WTC11 (cell line): Measurements from ENCODE around the gene HKDC1.

Experiments
- ESRRA ChIP-seq: sonication (generic); formaldehyde crosslinking; IDR thresholded peaks from 2 replicates; pipeline ENCODE4 v1.8.1; 2022; ENCODE audit warnings: mild to moderate bottlenecking, missing genetic modification reagents, borderline replicate concordance
- GABPB1 ChIP-seq: sonication (generic); formaldehyde crosslinking; IDR thresholded peaks from 2 replicates; pipeline ENCODE4 v1.8.1; 2023; ENCODE audit warnings: mild to moderate bottlenecking, missing genetic modification reagents
- NR2C2 ChIP-seq: sonication (generic); formaldehyde crosslinking; IDR thresholded peaks from 2 replicates; pipeline ENCODE4 v1.8.0; 2022; ENCODE audit warnings: mild to moderate bottlenecking, missing genetic modification reagents
- SP1 ChIP-seq: sonication (generic); formaldehyde crosslinking; conservative IDR thresholded peaks from 2 replicates; pipeline ENCODE4 v1.8.1; 2022; ENCODE audit warnings: missing genetic modification reagents
- ZBTB21 ChIP-seq: sonication (generic); formaldehyde crosslinking; IDR thresholded peaks from 2 replicates; pipeline ENCODE4 v1.8.1; 2023; ENCODE audit warnings: mild to moderate bottlenecking, missing genetic modification reagents, borderline replicate concordance
- ZNF423 ChIP-seq: fragments of 250-450 bp; sonication (Bioruptor Pico); IDR thresholded peaks from 2 replicates; pipeline ENCODE4 v2.1.2; 2022; ENCODE audit warnings: mild to moderate bottlenecking, moderate library complexity
- TF ChIP-seq, protein P1 (sequence below): fragments of 200-600 bp; IDR thresholded peaks from 2 replicates; pipeline ENCODE4 v1.8.0; 2022; ENCODE audit warnings: antibody characterized with exemption
- TF ChIP-seq, protein P2 (sequence below): sonication (generic); formaldehyde crosslinking; IDR thresholded peaks from 2 replicates; pipeline ENCODE4 v1.8.0; 2022; ENCODE audit warnings: mild to moderate bottlenecking, missing genetic modification reagents
- TF ChIP-seq, protein P3 (sequence below): sonication (generic); formaldehyde crosslinking; IDR thresholded peaks from 2 replicates; pipeline ENCODE4 v1.8.0; 2023; ENCODE audit warnings: missing genetic modification reagents, mild to moderate bottlenecking, borderline replicate concordance

DNA sequence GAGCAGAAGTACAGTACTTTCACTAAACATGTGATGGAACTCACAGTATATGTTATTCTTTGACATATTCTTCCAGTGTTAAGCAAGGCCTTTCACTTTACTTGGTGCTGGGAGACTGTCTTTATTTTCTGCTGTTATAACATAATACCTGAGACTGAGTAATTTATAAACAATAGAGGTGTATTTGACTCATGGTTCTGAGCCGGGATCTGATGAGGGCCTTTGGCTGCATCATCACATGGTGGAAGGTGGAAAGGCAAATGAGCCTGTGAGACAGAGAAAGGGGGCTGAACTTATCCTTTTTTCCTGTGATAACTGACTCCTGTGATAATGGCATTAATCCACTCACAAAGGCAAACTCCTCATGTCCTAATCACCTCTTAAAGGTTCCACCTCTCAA, 38.7 kb upstream of the HKDC1 start:
- TF ChIP-seq, protein P1, sequence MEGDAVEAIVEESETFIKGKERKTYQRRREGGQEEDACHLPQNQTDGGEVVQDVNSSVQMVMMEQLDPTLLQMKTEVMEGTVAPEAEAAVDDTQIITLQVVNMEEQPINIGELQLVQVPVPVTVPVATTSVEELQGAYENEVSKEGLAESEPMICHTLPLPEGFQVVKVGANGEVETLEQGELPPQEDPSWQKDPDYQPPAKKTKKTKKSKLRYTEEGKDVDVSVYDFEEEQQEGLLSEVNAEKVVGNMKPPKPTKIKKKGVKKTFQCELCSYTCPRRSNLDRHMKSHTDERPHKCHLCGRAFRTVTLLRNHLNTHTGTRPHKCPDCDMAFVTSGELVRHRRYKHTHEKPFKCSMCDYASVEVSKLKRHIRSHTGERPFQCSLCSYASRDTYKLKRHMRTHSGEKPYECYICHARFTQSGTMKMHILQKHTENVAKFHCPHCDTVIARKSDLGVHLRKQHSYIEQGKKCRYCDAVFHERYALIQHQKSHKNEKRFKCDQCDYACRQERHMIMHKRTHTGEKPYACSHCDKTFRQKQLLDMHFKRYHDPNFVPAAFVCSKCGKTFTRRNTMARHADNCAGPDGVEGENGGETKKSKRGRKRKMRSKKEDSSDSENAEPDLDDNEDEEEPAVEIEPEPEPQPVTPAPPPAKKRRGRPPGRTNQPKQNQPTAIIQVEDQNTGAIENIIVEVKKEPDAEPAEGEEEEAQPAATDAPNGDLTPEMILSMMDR = no peak
- TF ChIP-seq ZBTB21 (CRISPR knock-in tag) (no peak), ESRRA (CRISPR knock-in tag) (no peak), GABPB1 (CRISPR knock-in tag) (no peak), SP1 (CRISPR knock-in tag) (no peak), ZNF423 (CRISPR knock-in tag) (no peak), NR2C2 (CRISPR knock-in tag) (no peak)
- TF ChIP-seq, protein P2, sequence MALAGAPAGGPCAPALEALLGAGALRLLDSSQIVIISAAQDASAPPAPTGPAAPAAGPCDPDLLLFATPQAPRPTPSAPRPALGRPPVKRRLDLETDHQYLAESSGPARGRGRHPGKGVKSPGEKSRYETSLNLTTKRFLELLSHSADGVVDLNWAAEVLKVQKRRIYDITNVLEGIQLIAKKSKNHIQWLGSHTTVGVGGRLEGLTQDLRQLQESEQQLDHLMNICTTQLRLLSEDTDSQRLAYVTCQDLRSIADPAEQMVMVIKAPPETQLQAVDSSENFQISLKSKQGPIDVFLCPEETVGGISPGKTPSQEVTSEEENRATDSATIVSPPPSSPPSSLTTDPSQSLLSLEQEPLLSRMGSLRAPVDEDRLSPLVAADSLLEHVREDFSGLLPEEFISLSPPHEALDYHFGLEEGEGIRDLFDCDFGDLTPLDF (CRISPR knock-in tag) = no peak
- TF ChIP-seq, protein P3, sequence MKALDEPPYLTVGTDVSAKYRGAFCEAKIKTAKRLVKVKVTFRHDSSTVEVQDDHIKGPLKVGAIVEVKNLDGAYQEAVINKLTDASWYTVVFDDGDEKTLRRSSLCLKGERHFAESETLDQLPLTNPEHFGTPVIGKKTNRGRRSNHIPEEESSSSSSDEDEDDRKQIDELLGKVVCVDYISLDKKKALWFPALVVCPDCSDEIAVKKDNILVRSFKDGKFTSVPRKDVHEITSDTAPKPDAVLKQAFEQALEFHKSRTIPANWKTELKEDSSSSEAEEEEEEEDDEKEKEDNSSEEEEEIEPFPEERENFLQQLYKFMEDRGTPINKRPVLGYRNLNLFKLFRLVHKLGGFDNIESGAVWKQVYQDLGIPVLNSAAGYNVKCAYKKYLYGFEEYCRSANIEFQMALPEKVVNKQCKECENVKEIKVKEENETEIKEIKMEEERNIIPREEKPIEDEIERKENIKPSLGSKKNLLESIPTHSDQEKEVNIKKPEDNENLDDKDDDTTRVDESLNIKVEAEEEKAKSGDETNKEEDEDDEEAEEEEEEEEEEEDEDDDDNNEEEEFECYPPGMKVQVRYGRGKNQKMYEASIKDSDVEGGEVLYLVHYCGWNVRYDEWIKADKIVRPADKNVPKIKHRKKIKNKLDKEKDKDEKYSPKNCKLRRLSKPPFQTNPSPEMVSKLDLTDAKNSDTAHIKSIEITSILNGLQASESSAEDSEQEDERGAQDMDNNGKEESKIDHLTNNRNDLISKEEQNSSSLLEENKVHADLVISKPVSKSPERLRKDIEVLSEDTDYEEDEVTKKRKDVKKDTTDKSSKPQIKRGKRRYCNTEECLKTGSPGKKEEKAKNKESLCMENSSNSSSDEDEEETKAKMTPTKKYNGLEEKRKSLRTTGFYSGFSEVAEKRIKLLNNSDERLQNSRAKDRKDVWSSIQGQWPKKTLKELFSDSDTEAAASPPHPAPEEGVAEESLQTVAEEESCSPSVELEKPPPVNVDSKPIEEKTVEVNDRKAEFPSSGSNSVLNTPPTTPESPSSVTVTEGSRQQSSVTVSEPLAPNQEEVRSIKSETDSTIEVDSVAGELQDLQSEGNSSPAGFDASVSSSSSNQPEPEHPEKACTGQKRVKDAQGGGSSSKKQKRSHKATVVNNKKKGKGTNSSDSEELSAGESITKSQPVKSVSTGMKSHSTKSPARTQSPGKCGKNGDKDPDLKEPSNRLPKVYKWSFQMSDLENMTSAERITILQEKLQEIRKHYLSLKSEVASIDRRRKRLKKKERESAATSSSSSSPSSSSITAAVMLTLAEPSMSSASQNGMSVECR (CRISPR knock-in tag) = no peak
